Bronchial epithelial cell (primary cell): ENCODE measurements around the gene SLC35F3. TPM values are rescaled to one million over a fixed set of nuclear protein-coding genes. Genes with fewer than 3 reads are reported as not detected.

Experiments
- DNase-seq: peaks from one replicate; pipeline ENCODE4 v3.0.0-alpha.2; 2010; ENCODE audit warnings: low read depth
- FAIRE-seq: peaks from 2 replicates; lab custom pipeline; 2011; peaks lifted over from hg19 to GRCh38; lab: Jason Lieb, UNC
- H3K27me3 ChIP-seq: 2 replicates; pipeline ENCODE4 v1.5.1; 2011; ENCODE audit warnings: low read length; ENCODE audit not compliant: control insufficient read depth, insufficient read depth
- H3K36me3 ChIP-seq: 2 replicates; pipeline ENCODE4 v1.5.1; 2011; ENCODE audit warnings: low read length; ENCODE audit not compliant: control insufficient read depth, insufficient read depth
- H3K4me3 ChIP-seq: 2 replicates; pipeline ENCODE4 v1.5.1; 2011; ENCODE audit warnings: mild to moderate bottlenecking, low read depth, low read length, control low read depth
- total RNA-seq: library from RNA; depleted of rRNA; stranded (reverse); fragments of >200 nt; gene quantifications from 2 replicates; pipeline ENCODE4 v1.2.1, GENCODE V29; 2014
- TF ChIP-seq, protein P1 (sequence below): IDR thresholded peaks from 2 replicates; pipeline ENCODE4 v1.5.1; 2011; ENCODE audit warnings: mild to moderate bottlenecking, moderate library complexity, low read length, control low read depth, inconsistent platforms; ENCODE audit not compliant: insufficient read depth, severe bottlenecking

Gene SLC35F3
- total RNA-seq, 1 donor from 2014 or later: 0.79 TPM

DNA sequence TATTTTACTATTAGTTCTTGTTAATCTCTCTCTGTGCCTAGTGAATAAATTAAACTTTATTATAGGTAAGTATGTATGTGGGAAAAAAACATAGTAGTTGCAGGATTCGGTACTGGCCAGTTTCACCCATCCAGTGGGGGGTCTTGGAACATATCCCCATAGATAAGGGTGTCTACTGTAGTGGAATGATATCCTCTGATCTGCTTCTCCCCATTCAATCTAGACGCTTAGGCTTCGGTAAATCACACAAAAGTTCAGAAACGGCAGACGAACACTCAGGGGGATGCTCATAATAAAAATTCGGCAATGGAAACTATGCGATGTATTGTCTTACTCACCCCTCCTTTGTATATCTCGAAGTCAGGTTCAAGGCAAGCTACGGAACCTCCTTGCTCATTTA lies 235.9 kb downstream of the SLC35F3 start:
- TF ChIP-seq, protein P1, sequence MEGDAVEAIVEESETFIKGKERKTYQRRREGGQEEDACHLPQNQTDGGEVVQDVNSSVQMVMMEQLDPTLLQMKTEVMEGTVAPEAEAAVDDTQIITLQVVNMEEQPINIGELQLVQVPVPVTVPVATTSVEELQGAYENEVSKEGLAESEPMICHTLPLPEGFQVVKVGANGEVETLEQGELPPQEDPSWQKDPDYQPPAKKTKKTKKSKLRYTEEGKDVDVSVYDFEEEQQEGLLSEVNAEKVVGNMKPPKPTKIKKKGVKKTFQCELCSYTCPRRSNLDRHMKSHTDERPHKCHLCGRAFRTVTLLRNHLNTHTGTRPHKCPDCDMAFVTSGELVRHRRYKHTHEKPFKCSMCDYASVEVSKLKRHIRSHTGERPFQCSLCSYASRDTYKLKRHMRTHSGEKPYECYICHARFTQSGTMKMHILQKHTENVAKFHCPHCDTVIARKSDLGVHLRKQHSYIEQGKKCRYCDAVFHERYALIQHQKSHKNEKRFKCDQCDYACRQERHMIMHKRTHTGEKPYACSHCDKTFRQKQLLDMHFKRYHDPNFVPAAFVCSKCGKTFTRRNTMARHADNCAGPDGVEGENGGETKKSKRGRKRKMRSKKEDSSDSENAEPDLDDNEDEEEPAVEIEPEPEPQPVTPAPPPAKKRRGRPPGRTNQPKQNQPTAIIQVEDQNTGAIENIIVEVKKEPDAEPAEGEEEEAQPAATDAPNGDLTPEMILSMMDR: no peak
- FAIRE-seq (no peak), DNase-seq (no peak)
- Histone ChIP-seq H3K27me3 (no peaks in the 10 kb centered on the region), H3K36me3 (no peaks in the 10 kb centered on the region), H3K4me3 (no peak overlapping the region)

DNA sequence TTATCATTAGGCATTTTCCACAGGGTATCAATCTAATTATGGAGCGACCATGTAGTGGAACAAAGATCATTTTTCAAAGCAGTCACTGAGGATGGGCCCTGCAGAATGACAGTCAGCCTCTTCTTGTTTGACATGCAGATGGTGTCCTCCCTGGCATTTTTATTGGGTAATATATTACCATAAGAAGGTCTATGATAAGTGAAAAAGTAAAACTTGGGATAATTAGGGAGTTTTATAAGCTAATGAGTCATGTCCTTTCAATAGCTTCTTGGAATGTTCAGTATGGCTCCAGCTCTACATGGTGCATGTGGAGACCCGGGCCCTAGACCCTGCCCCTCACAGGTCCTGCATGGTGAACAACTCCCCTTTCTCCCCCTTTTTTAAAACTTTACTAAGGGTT lies 236.5 kb downstream of the SLC35F3 start:
- Histone ChIP-seq H3K27me3 (no peaks in the 10 kb centered on the region), H3K36me3 (no peaks in the 10 kb centered on the region), H3K4me3 (no peak overlapping the region)
- no peak for DNase-seq
- no peak for FAIRE-seq
- TF ChIP-seq, protein P1: no peak

DNA sequence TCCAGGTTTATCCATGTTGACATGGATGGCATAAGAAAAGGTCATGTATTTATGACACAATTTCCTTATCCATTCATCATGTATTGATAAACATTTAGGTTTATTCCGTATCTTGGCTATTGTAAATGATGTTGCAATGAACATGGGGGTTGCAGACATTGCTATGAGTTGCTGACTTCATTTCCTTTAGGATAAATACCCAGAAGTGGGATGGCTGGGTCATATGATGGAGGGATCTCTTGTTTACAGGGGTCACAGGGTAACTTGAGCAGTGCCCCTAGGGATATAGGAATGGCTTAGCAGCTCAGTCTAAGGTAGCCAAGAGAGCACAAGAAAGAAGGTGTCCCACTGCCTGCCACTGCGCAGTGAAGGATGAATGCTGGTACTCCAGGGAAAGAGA lies 239.2 kb downstream of the SLC35F3 start:
- TF ChIP-seq, protein P1: no peak
- Histone ChIP-seq H3K36me3 (no peaks in the 10 kb centered on the region), H3K27me3 (no peaks in the 10 kb centered on the region), H3K4me3 (no peak overlapping the region)
- peak; percentile 70 for DNase-seq
- no peak for FAIRE-seq

DNA sequence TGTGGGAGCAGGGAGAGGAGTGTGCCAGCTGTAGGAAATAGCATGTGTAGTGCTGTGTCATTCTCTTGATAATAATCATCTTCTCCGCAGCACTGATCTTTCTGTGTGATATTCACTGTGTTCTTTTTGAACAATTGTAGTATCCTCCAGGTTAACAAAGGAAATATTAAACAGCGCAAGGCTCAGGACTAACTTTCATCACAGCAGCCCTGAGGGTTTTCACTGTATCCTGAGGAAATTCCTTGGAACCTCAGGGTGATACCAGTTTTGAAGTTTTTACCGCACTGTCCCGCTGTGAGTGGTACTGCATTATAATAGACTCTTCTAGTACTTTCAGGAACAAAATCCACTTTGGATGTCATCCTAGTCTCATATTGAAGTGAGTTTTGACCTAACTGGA lies 240.4 kb downstream of the SLC35F3 start:
- TF ChIP-seq, protein P1: no peak
- FAIRE-seq (no peak), DNase-seq (no peak)
- Histone ChIP-seq H3K4me3 (no peak overlapping the region), H3K27me3 (no peaks in the 10 kb centered on the region), H3K36me3 (no peaks in the 10 kb centered on the region)

DNA sequence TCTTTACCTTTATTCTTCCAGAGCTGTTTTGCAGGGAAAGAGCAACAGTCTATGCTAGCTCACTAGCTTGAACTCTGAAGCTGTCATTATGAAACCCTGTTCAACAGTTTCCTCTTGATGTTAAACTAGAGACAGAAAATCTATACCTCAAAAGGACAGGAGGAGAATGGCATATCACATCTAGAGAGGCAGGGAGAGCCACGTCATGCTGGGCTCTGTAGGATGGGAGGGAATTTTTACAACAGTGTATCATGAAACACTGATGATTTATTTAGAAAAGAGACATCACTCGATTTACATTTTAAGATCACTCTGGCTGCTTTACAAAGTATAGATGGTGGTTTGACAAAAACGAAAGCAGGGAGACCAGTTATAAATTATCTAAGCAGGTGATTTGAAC lies 243.9 kb downstream of the SLC35F3 start:
- FAIRE-seq: no peak

DNA sequence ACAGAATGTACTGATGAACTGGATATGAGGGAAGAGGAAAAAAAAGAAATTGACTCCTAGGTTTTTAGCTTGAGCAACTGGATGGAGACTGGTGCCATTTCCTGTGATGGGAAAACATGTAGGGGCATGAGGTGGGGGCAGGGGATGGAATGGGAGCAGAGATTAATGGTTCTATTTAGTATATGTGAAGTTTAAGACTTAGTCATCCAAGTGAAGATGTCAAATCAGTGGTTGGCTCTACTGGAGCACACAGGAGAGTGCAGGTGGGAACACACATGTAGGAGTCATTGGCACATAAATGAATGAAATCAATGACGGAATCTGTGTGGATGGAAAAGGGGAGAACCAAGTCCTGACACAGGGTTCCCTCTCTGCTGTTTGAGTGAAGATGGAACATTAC lies 244.3 kb downstream of the SLC35F3 start:
- FAIRE-seq (peak; percentile 58), DNase-seq (peak; percentile 71)
- Histone ChIP-seq H3K4me3 (no peak overlapping the region), H3K36me3 (no peaks in the 10 kb centered on the region), H3K27me3 (no peaks in the 10 kb centered on the region)
- TF ChIP-seq, protein P1: no peak

More for the DNA sequence above, 243.9 kb downstream of the SLC35F3 start:
- DNase-seq: no peak
- Histone ChIP-seq H3K36me3 (no peaks in the 10 kb centered on the region), H3K27me3 (no peaks in the 10 kb centered on the region), H3K4me3 (no peak overlapping the region)
- TF ChIP-seq, protein P1: no peak
